HEK293 (cell line): Measurements from ENCODE around the gene SNX10.

Experiments
- HOXD13 ChIP-seq: sonication (generic); formaldehyde crosslinking; IDR thresholded peaks from 2 replicates; pipeline ENCODE4 v1.8.0; 2022; ENCODE audit warnings: missing genetic modification reagents, borderline replicate concordance
- WT1 ChIP-seq: fragments of 450-650 bp; formaldehyde crosslinking; IDR thresholded peaks from 2 replicates; pipeline ENCODE4 v1.5.1; 2016; ENCODE audit warnings: missing biosample characterization, missing genetic modification characterization
- YY1 ChIP-seq: fragments of 450-650 bp; formaldehyde crosslinking; IDR thresholded peaks from 2 replicates; pipeline ENCODE4 v1.5.1; 2018; ENCODE audit warnings: missing biosample characterization, missing genetic modification characterization
- ZEB2 ChIP-seq: fragments of 450-650 bp; formaldehyde crosslinking; IDR thresholded peaks from 2 replicates; pipeline ENCODE4 v1.5.1; 2016; ENCODE audit warnings: missing biosample characterization, missing genetic modification characterization
- ZNF121 ChIP-seq: fragments of 450-650 bp; formaldehyde crosslinking; IDR thresholded peaks from 2 replicates; pipeline ENCODE4 v1.5.1; 2016; ENCODE audit warnings: missing biosample characterization, missing genetic modification characterization
- ZNF274 ChIP-seq, 2 experiments: fragments of 200-500 bp in 1 of 2; fragments of 450-650 bp in 1 of 2; sonication (Bioruptor generic) in 1 of 2; formaldehyde crosslinking in 1 of 2; IDR thresholded peaks; 2 replicates each; pipeline versions ENCODE4 v1.5.1 to v1.6.1; 2014 to 2016; ENCODE audit warnings: borderline replicate concordance in 1 of 2, inconsistent platforms in 1 of 2, low read length in 1 of 2, missing biosample characterization in 1 of 2, missing genetic modification characterization in 1 of 2
- ZNF341 ChIP-seq: fragments of 450-650 bp; formaldehyde crosslinking; IDR thresholded peaks from 2 replicates; pipeline ENCODE4; 2016; ENCODE audit warnings: low read depth, missing biosample characterization, missing genetic modification characterization
- ZNF426 ChIP-seq: fragments of 450-650 bp; formaldehyde crosslinking; IDR thresholded peaks from 2 replicates; pipeline ENCODE4 v1.5.1; 2017; ENCODE audit warnings: missing biosample characterization, missing genetic modification characterization, mild to moderate bottlenecking, inconsistent platforms, moderate library complexity
- TF ChIP-seq, protein P1 (sequence below): fragments of 450-650 bp; formaldehyde crosslinking; IDR thresholded peaks from 2 replicates; pipeline ENCODE4 v1.5.1; 2016; ENCODE audit warnings: missing biosample characterization, missing genetic modification characterization

DNA sequence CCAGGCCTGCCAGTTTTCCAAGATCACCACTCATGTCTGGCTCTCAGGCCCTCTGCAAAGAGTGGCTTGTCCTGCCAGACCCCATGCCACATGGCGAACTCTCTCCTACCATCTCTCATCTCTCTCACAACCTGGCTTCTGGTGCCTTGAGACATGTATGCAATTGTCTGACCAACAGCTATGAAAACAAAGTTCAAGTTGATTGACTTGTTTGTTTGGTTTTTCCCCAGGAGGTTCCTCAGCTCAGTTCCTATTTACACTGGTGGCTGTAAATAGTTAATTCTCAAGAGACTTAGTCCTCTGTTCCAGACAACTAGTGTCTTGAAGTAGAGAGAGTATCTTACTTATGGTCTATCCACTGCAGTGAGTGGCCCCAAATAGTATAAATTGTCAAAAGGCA, 131.8 kb downstream of the SNX10 start:
- TF ChIP-seq HOXD13 (CRISPR knock-in tag) (no peak), ZEB2 (tag by site-specific recombination) (no peak), ZNF274 (IDR thresholded peaks at IDR 0.05; ENCODE audit: low read length) (no peak), ZNF274 (tag by site-specific recombination; IDR thresholded peaks at IDR 0.05; ENCODE audit: borderline replicate concordance) (no peak), WT1 (tag by site-specific recombination) (no peak), ZNF426 (tag by site-specific recombination) (no peak), ZNF121 (tag by site-specific recombination) (no peak), ZNF341 (no peak), YY1 (tag by site-specific recombination) (no peak)
- TF ChIP-seq, protein P1, sequence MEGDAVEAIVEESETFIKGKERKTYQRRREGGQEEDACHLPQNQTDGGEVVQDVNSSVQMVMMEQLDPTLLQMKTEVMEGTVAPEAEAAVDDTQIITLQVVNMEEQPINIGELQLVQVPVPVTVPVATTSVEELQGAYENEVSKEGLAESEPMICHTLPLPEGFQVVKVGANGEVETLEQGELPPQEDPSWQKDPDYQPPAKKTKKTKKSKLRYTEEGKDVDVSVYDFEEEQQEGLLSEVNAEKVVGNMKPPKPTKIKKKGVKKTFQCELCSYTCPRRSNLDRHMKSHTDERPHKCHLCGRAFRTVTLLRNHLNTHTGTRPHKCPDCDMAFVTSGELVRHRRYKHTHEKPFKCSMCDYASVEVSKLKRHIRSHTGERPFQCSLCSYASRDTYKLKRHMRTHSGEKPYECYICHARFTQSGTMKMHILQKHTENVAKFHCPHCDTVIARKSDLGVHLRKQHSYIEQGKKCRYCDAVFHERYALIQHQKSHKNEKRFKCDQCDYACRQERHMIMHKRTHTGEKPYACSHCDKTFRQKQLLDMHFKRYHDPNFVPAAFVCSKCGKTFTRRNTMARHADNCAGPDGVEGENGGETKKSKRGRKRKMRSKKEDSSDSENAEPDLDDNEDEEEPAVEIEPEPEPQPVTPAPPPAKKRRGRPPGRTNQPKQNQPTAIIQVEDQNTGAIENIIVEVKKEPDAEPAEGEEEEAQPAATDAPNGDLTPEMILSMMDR: no peak
